ENCODE measurements around the gene CP. TPM values are rescaled to one million over a fixed set of nuclear protein-coding genes. Genes with fewer than 3 reads are reported as not detected.

Gene CP
- total RNA-seq, 1 experiment from 2014 or later = 1.5 TPM

- TF ChIP-seq, protein P1, sequence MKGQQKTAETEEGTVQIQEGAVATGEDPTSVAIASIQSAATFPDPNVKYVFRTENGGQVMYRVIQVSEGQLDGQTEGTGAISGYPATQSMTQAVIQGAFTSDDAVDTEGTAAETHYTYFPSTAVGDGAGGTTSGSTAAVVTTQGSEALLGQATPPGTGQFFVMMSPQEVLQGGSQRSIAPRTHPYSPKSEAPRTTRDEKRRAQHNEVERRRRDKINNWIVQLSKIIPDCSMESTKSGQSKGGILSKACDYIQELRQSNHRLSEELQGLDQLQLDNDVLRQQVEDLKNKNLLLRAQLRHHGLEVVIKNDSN (CRISPR knock-in tag; IDR thresholded peaks at IDR 0.05) = no peak
- TF ChIP-seq ZNF396 (CRISPR knock-in tag; IDR thresholded peaks at IDR 0.05; ENCODE audit: borderline replicate concordance) (no peak), ZNF425 (CRISPR knock-in tag; conservative IDR thresholded peaks at IDR 0.05) (no peak), EMX1 (CRISPR knock-in tag; IDR thresholded peaks at IDR 0.05) (no peak)
- TF ChIP-seq, protein P2, sequence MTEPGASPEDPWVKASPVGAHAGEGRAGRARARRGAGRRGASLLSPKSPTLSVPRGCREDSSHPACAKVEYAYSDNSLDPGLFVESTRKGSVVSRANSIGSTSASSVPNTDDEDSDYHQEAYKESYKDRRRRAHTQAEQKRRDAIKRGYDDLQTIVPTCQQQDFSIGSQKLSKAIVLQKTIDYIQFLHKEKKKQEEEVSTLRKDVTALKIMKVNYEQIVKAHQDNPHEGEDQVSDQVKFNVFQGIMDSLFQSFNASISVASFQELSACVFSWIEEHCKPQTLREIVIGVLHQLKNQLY (CRISPR knock-in tag; IDR thresholded peaks at IDR 0.05) = no peak
These were observed 5.3 kb downstream of the CP start (continued) for GRCh38 chr3:149216193-149216869.

GRCh38 chr3:149215515-149215914, 6.1 kb downstream of the CP start:
- Mint-ChIP-seq H3K27ac (no peak overlapping the region), H3K9me3 (peaks cover 10% of the 10 kb centered on the region), H3K36me3 (peaks cover 7% of the 10 kb centered on the region), H3K4me1 (peaks cover 19% of the 10 kb centered on the region), H3K27me3 (ENCODE audit: low read depth) (no peaks in the 10 kb centered on the region), H3K4me3 (no peak overlapping the region)
- CTCF ChIA-PET = no interaction called here
- DNase-seq (ENCODE audit: low spot score) (no peak), ATAC-seq (no peak)
- TF ChIP-seq MXD4 (CRISPR knock-in tag; IDR thresholded peaks at IDR 0.05; ENCODE audit: borderline replicate concordance) (no peak), ZNF396 (CRISPR knock-in tag; IDR thresholded peaks at IDR 0.05; ENCODE audit: borderline replicate concordance) (no peak), MYBL2 (CRISPR knock-in tag; IDR thresholded peaks at IDR 0.05) (no peak), ZNF425 (CRISPR knock-in tag; conservative IDR thresholded peaks at IDR 0.05) (no peak), PREB (CRISPR knock-in tag; IDR thresholded peaks at IDR 0.05; ENCODE audit: borderline replicate concordance) (no peak), OVOL2 (CRISPR knock-in tag; IDR thresholded peaks at IDR 0.05; ENCODE audit: borderline replicate concordance) (no peak), HMGA2 (CRISPR knock-in tag; IDR thresholded peaks at IDR 0.05) (no peak), ZBTB21 (CRISPR knock-in tag; IDR thresholded peaks at IDR 0.05; ENCODE audit: borderline replicate concordance) (no peak), SMAD4 (CRISPR knock-in tag; IDR thresholded peaks at IDR 0.05) (no peak), NFYB (CRISPR knock-in tag; conservative IDR thresholded peaks at IDR 0.05; ENCODE audit: low read depth) (no peak)
- TF ChIP-seq, protein P3, sequence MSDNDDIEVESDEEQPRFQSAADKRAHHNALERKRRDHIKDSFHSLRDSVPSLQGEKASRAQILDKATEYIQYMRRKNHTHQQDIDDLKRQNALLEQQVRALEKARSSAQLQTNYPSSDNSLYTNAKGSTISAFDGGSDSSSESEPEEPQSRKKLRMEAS (CRISPR knock-in tag; IDR thresholded peaks at IDR 0.05) = no peak
- TF ChIP-seq, protein P1 (CRISPR knock-in tag; IDR thresholded peaks at IDR 0.05) = no peak
- POLR2A ChIA-PET = no interaction called here

Data from WTC11 (cell line).